CD4-positive, alpha-beta T cell treated with Interleukin-4 for 1 hour (primary cell): Measurements from ENCODE around the gene CYP2W1.

Experiments used
- DNase-seq, 2 donors: peaks; one replicate each; pipeline ENCODE4 v3.0.0-alpha.2; 2020 to 2022

The CYP2W1 gene

GRCh38 chr7:982511-983003, 424 bp upstream of the CYP2W1 start:
- no peak for DNase-seq

- no peak for DNase-seq
Measured at GRCh38 chr7:983616-984071, 663 bp downstream of the CYP2W1 start.

GRCh38 chr7:984361-985126, 1.6 kb downstream of the CYP2W1 start:
- no peak for DNase-seq

- no peak for DNase-seq
Measured at GRCh38 chr7:985127-985416, 2.1 kb downstream of the CYP2W1 start.

- no peak for DNase-seq
Measured at GRCh38 chr7:985915-986741, 3.1 kb downstream of the CYP2W1 start.

- DNase-seq: no peak
Measured at GRCh38 chr7:986766-987751, 4.1 kb downstream of the CYP2W1 start.

GRCh38 chr7:987909-988308, 4.9 kb downstream of the CYP2W1 start:
- DNase-seq: no peak

- no peak for DNase-seq
Measured at GRCh38 chr7:988426-988911, 5.5 kb downstream of the CYP2W1 start.

- no peak for DNase-seq
Measured at GRCh38 chr7:988963-989529, 6.1 kb downstream of the CYP2W1 start.

- no peak for DNase-seq
Measured at GRCh38 chr7:990352-990932, 7.5 kb downstream of the CYP2W1 start.

GRCh38 chr7:990933-991728, 8.2 kb downstream of the CYP2W1 start:
- no peak for DNase-seq

GRCh38 chr7:991729-992656, 9.0 kb downstream of the CYP2W1 start:
- DNase-seq: no peak

GRCh38 chr7:992709-993607, 10.0 kb downstream of the CYP2W1 start:
- DNase-seq: peak; percentile 93 to 95

GRCh38 chr7:994592-995308, 11.8 kb downstream of the CYP2W1 start:
- DNase-seq: no peak

GRCh38 chr7:995571-995970, 12.6 kb downstream of the CYP2W1 start:
- DNase-seq: no peak

GRCh38 chr7:996079-996872, 13.3 kb downstream of the CYP2W1 start:
- no peak for DNase-seq
